ENCODE measurements around the gene OR52K2.

GRCh38 chr11:4481240-4481582, 32.1 kb downstream of the OR52K2 start:
- TF ChIP-seq CTCF (conservative IDR thresholded peaks at IDR 0.05; ENCODE audit: low read length) (no peak), EZH2phosphoT487 (IDR thresholded peaks at IDR 0.05; ENCODE audit: borderline replicate concordance, low read depth, low read length) (no peak)
